ENCODE results near the gene TMEM19.

DNA sequence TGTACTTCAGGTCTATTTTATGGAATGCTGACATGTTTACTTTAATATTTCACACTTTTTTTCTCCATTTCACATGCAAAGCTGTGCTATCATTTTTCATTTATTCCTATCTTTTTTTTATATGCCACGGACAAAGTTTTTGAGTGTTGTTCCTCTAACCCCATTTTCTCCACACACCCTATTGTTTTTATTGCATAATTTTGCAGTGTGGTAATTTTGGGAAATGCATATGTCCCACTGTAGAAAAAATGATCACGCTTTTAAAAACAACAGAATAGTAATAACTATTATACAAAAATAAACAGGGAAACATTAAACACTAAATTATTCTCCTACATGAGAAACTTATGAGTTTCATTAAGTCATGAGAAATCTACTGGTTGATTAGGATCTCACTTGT lies 36.5 kb upstream of the TMEM19 start:
- TF ChIP-seq, protein P1, sequence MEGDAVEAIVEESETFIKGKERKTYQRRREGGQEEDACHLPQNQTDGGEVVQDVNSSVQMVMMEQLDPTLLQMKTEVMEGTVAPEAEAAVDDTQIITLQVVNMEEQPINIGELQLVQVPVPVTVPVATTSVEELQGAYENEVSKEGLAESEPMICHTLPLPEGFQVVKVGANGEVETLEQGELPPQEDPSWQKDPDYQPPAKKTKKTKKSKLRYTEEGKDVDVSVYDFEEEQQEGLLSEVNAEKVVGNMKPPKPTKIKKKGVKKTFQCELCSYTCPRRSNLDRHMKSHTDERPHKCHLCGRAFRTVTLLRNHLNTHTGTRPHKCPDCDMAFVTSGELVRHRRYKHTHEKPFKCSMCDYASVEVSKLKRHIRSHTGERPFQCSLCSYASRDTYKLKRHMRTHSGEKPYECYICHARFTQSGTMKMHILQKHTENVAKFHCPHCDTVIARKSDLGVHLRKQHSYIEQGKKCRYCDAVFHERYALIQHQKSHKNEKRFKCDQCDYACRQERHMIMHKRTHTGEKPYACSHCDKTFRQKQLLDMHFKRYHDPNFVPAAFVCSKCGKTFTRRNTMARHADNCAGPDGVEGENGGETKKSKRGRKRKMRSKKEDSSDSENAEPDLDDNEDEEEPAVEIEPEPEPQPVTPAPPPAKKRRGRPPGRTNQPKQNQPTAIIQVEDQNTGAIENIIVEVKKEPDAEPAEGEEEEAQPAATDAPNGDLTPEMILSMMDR (IDR thresholded peaks at IDR 0.05; ENCODE audit: insufficient read depth, low read depth, low read length) = no peak
- no peak for TF ChIP-seq EZH2 (IDR thresholded peaks at IDR 0.05; ENCODE audit: insufficient read depth, low read length)
